ENCODE results near the gene CD247. TPM values are rescaled to one million over a fixed set of nuclear protein-coding genes. Genes with fewer than 3 reads are reported as not detected.

CD247 gene
- total and polyA plus RNA-seq, 9 of the 15 experiments (the other 6 are each of a cell fraction or from before 2014, with no cell fraction given) = 0.08 to 0.42 (median 0.28) TPM; not detected in 5

- TF ChIP-seq ZNF316 (IDR thresholded peaks at IDR 0.05) (no peak), SETDB1 (IDR thresholded peaks at IDR 0.05; ENCODE audit: low read length) (no peak), KAT7 (CRISPR knock-in tag; IDR thresholded peaks at IDR 0.05; ENCODE audit: borderline replicate concordance) (no peak), ADNP (tag; IDR thresholded peaks at IDR 0.05) (no peak), HIVEP1 (CRISPR knock-in tag; IDR thresholded peaks at IDR 0.05) (no peak), CTBP1 (IDR thresholded peaks at IDR 0.05; ENCODE audit: borderline replicate concordance) (0 out of 2 replicates have a peak, but pooled peaks have one; percentile 12), CXXC5 (CRISPR knock-in tag; IDR thresholded peaks at IDR 0.05) (no peak), ARHGAP35 (IDR thresholded peaks at IDR 0.05; ENCODE audit: partially characterized antibody) (no peak), FOS (IDR thresholded peaks at IDR 0.05; ENCODE audit: extremely low read depth, insufficient read length) (peak; percentile 37), XRCC5 (IDR thresholded peaks at IDR 0.05; ENCODE audit: low read depth, low read length) (no peak), ZNF384 (IDR thresholded peaks at IDR 0.05; ENCODE audit: low read depth, low read length) (no peak), ARID1B (IDR thresholded peaks at IDR 0.05) (peak; percentile 54), NFIC (IDR thresholded peaks at IDR 0.05) (no peak), RAD51 (IDR thresholded peaks at IDR 0.05; ENCODE audit: borderline replicate concordance, low read depth) (no peak), TGIF2 (CRISPR knock-in tag; IDR thresholded peaks at IDR 0.05) (no peak), MCM2 (IDR thresholded peaks at IDR 0.05; ENCODE audit: low read depth) (no peak), DIDO1 (tag; IDR thresholded peaks at IDR 0.05; ENCODE audit: low read depth) (no peak), MAFK (IDR thresholded peaks at IDR 0.05; ENCODE audit: low read length) (no peak), ZNF79 (CRISPR knock-in tag; IDR thresholded peaks at IDR 0.05; ENCODE audit: low read depth) (no peak), E4F1 (CRISPR knock-in tag; IDR thresholded peaks at IDR 0.05; ENCODE audit: borderline replicate concordance) (no peak), RAD21 (CRISPR knock-in tag; conservative IDR thresholded peaks at IDR 0.05 in 1 of 2, IDR thresholded peaks at IDR 0.05 in 1 of 2) (no peak), ZNF644 (tag; IDR thresholded peaks at IDR 0.05; ENCODE audit: low read depth) (no peak), SMARCE1 (IDR thresholded peaks at IDR 0.05) (peak; percentile 70), RCOR1 (IDR thresholded peaks at IDR 0.05; ENCODE audit: borderline replicate concordance in 1 of 2, low read depth in 2 of 2, low read length in 2 of 2) (no peak)
- TF ChIP-seq, protein P1, sequence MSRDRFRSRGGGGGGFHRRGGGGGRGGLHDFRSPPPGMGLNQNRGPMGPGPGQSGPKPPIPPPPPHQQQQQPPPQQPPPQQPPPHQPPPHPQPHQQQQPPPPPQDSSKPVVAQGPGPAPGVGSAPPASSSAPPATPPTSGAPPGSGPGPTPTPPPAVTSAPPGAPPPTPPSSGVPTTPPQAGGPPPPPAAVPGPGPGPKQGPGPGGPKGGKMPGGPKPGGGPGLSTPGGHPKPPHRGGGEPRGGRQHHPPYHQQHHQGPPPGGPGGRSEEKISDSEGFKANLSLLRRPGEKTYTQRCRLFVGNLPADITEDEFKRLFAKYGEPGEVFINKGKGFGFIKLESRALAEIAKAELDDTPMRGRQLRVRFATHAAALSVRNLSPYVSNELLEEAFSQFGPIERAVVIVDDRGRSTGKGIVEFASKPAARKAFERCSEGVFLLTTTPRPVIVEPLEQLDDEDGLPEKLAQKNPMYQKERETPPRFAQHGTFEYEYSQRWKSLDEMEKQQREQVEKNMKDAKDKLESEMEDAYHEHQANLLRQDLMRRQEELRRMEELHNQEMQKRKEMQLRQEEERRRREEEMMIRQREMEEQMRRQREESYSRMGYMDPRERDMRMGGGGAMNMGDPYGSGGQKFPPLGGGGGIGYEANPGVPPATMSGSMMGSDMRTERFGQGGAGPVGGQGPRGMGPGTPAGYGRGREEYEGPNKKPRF (IDR thresholded peaks at IDR 0.05; ENCODE audit: low read depth, low read length) = no peak
- TF ChIP-seq, protein P2, sequence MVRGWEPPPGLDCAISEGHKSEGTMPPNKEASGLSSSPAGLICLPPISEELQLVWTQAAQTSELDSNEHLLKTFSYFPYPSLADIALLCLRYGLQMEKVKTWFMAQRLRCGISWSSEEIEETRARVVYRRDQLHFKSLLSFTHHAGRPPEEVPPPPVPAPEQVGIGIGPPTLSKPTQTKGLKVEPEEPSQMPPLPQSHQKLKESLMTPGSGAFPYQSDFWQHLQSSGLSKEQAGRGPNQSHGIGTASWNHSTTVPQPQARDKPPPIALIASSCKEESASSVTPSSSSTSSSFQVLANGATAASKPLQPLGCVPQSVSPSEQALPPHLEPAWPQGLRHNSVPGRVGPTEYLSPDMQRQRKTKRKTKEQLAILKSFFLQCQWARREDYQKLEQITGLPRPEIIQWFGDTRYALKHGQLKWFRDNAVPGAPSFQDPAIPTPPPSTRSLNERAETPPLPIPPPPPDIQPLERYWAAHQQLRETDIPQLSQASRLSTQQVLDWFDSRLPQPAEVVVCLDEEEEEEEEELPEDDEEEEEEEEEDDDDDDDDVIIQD (CRISPR knock-in tag; IDR thresholded peaks at IDR 0.05) = no peak
Measured at GRCh38 chr1:167561753-167562152, 43.4 kb upstream of the CD247 start (continued).
